Measurements from ENCODE around the gene DPYSL4.
A peak's percentile ranks its signal among the peaks of the same experiment; 100 is the strongest.

Gene DPYSL4

DNA sequence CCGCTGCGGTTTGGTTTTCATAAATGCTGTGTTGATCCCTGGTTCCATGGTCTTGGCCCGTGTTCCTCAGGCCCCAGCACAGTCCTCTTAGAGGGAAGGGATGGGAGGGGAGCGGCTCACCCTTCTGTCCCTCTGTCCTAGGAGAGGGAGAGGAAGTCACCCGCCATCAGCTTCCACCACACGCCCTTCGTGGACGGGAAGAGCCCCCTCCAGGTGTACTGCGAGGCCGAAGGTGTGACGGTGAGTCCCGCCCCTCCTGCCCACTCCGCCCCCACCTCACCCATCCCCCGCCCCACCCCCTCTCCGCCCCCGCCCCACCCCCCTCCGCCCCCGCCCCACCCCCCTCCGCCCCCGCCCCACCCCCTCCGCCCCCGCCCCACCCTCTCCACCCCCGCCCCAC lies 37.5 kb upstream of the DPYSL4 start:
- Histone ChIP-seq H3K4me3 (ENCODE audit: low read depth, low read length) (no peak overlapping the region), H2BK12ac (ENCODE audit: low read length) (no peak overlapping the region), H3K14ac (ENCODE audit: low read length) (no peak overlapping the region), H2AK5ac (ENCODE audit: low read length) (no peak overlapping the region), H3K79me2 (ENCODE audit: control insufficient read depth, insufficient read depth, low read length, poor library complexity) (no peaks in the 10 kb centered on the region), H3K4me2 (ENCODE audit: low read length) (no peak overlapping the region), H2BK120ac (ENCODE audit: insufficient read depth, low read length, poor library complexity) (no peak overlapping the region), H4K12ac (ENCODE audit: low read depth, low read length) (no peak overlapping the region), H4K91ac (ENCODE audit: low read depth, low read length) (no peak overlapping the region), H3K9ac (ENCODE audit: low read length) (no peak overlapping the region), H3K79me1 (ENCODE audit: low read length) (no peaks in the 10 kb centered on the region), H3K27me3 (ENCODE audit: insufficient read depth, low read length) (no peaks in the 10 kb centered on the region), H3K27ac (ENCODE audit: low read depth, low read length) (no peak overlapping the region), H4K8ac (ENCODE audit: low read depth, low read length) (no peak overlapping the region), H3K23ac (ENCODE audit: low read length) (no peak overlapping the region), H3K9me3 (ENCODE audit: insufficient read depth, low read depth, low read length) (peaks cover under 1% of the 10 kb centered on the region), H3K4me1 (ENCODE audit: control insufficient read depth in 1 of 2, insufficient read depth in 2 of 2, low read length in 2 of 2) (no peaks in the 10 kb centered on the region), H3K36me3 (ENCODE audit: control insufficient read depth in 1 of 2, insufficient read depth in 2 of 2, low read length in 2 of 2) (no peaks in the 10 kb centered on the region), H3K18ac (ENCODE audit: low read length) (no peak overlapping the region), H2BK5ac (ENCODE audit: low read depth, low read length, poor library complexity) (no peak overlapping the region), H2AFZ (ENCODE audit: insufficient read depth, low read length, poor library complexity) (no peak overlapping the region), H3K4ac (ENCODE audit: low read depth, low read length) (no peak overlapping the region)
- no CpG with 5 or more reads among the region's 23 CpGs for WGBS (ENCODE audit: extremely low coverage, insufficient coverage, insufficient read length)
- DNase-seq, result no peak

DNA sequence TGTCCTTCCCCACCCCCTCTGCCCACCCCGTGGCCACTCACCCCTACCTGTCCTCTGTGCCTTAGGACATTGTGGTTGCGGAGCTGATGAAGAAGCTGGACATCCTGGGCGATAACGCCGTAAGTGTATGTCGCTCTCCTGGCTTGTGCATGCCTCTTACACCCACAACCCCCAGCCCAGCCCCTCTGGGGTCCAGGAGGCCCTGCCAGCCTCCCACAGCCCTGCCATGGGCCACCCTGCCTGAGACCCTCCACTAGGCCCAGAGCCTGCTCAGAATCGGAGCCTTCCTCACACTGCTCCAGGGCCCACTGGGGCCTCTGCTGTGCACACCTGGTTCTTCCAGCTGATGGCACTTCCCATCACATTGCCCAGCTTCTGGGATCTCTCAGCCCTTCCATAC lies 36.8 kb upstream of the DPYSL4 start:
- H3K79me1 ChIP-seq (ENCODE audit: low read length), result no peaks in the 10 kb centered on the region
- no peaks in the 10 kb centered on the region for H3K36me3 ChIP-seq (ENCODE audit: control insufficient read depth in 1 of 2, insufficient read depth in 2 of 2, low read length in 2 of 2)
- no peak overlapping the region for H3K4ac ChIP-seq (ENCODE audit: low read depth, low read length)
- no peak overlapping the region for H3K18ac ChIP-seq (ENCODE audit: low read length)
- no peak overlapping the region for H4K91ac ChIP-seq (ENCODE audit: low read depth, low read length)
- no CpG with 5 or more reads among the region's 7 CpGs for WGBS (ENCODE audit: extremely low coverage, insufficient coverage, insufficient read length)
- H3K4me1 ChIP-seq (ENCODE audit: control insufficient read depth in 1 of 2, insufficient read depth in 2 of 2, low read length in 2 of 2), result no peaks in the 10 kb centered on the region
- H3K4me3 ChIP-seq (ENCODE audit: low read depth, low read length), result no peak overlapping the region
- no peak overlapping the region for H2BK12ac ChIP-seq (ENCODE audit: low read length)
- peaks cover 5% of the 10 kb centered on the region for H3K9me3 ChIP-seq (ENCODE audit: insufficient read depth, low read depth, low read length)
- H3K4me2 ChIP-seq (ENCODE audit: low read length), result no peak overlapping the region
- no peak overlapping the region for H3K14ac ChIP-seq (ENCODE audit: low read length)
- peak overlapping the region; percentile 27 for H3K9ac ChIP-seq (ENCODE audit: low read length)
- no peak overlapping the region for H2AFZ ChIP-seq (ENCODE audit: insufficient read depth, low read length, poor library complexity)
- no peak overlapping the region for H4K8ac ChIP-seq (ENCODE audit: low read depth, low read length)
- H4K12ac ChIP-seq (ENCODE audit: low read depth, low read length), result no peak overlapping the region
- no peak overlapping the region for H2AK5ac ChIP-seq (ENCODE audit: low read length)
- H2BK120ac ChIP-seq (ENCODE audit: insufficient read depth, low read length, poor library complexity), result no peak overlapping the region
- no peak overlapping the region for H2BK5ac ChIP-seq (ENCODE audit: low read depth, low read length, poor library complexity)
- no peak overlapping the region for H3K23ac ChIP-seq (ENCODE audit: low read length)
- no peaks in the 10 kb centered on the region for H3K79me2 ChIP-seq (ENCODE audit: control insufficient read depth, insufficient read depth, low read length, poor library complexity)
- no peak for DNase-seq
- H3K27me3 ChIP-seq (ENCODE audit: insufficient read depth, low read length), result no peaks in the 10 kb centered on the region
- H3K27ac ChIP-seq (ENCODE audit: low read depth, low read length), result no peak overlapping the region

DNA sequence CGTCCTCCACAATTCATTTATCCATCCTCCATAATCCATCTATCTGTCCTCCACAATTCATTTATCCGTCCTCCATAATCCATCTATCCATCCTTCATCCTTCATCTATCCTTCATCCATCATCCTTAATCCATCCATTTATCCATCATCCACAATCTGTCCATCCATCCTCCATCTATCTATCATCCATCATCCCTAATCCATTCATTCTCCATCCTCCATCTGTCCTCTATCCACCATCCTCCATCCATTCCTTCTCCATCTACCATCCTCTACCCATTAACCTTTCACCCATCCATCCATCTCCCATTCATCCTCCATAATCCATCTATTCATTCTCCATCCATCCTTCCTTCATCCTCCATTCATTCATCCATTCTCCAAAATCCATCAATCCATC lies 36.0 kb upstream of the DPYSL4 start:
- no peak overlapping the region for H3K9ac ChIP-seq (ENCODE audit: low read length)
- no peak overlapping the region for H2BK12ac ChIP-seq (ENCODE audit: low read length)
- 100% methylated on average over 2 of the region's 2 CpGs for WGBS (ENCODE audit: extremely low coverage, insufficient coverage, insufficient read length)
- H3K4me1 ChIP-seq (ENCODE audit: control insufficient read depth in 1 of 2, insufficient read depth in 2 of 2, low read length in 2 of 2), result no peaks in the 10 kb centered on the region
- no peak overlapping the region for H3K4me2 ChIP-seq (ENCODE audit: low read length)
- DNase-seq, result no peak
- no peak overlapping the region for H3K23ac ChIP-seq (ENCODE audit: low read length)
- peaks cover 5% of the 10 kb centered on the region for H3K9me3 ChIP-seq (ENCODE audit: insufficient read depth, low read depth, low read length)
- H2AK5ac ChIP-seq (ENCODE audit: low read length), result no peak overlapping the region
- H3K4ac ChIP-seq (ENCODE audit: low read depth, low read length), result no peak overlapping the region
- no peak overlapping the region for H3K18ac ChIP-seq (ENCODE audit: low read length)
- no peak overlapping the region for H3K14ac ChIP-seq (ENCODE audit: low read length)
- H3K27ac ChIP-seq (ENCODE audit: low read depth, low read length), result no peak overlapping the region
- H4K91ac ChIP-seq (ENCODE audit: low read depth, low read length), result no peak overlapping the region
- H3K27me3 ChIP-seq (ENCODE audit: insufficient read depth, low read length), result no peaks in the 10 kb centered on the region
- H2BK5ac ChIP-seq (ENCODE audit: low read depth, low read length, poor library complexity), result no peak overlapping the region
- H2BK120ac ChIP-seq (ENCODE audit: insufficient read depth, low read length, poor library complexity), result no peak overlapping the region
- H3K79me1 ChIP-seq (ENCODE audit: low read length), result no peaks in the 10 kb centered on the region
- no peaks in the 10 kb centered on the region for H3K36me3 ChIP-seq (ENCODE audit: control insufficient read depth in 1 of 2, insufficient read depth in 2 of 2, low read length in 2 of 2)
- H3K79me2 ChIP-seq (ENCODE audit: control insufficient read depth, insufficient read depth, low read length, poor library complexity), result no peaks in the 10 kb centered on the region
- H3K4me3 ChIP-seq (ENCODE audit: low read depth, low read length), result no peak overlapping the region
- H4K12ac ChIP-seq (ENCODE audit: low read depth, low read length), result no peak overlapping the region
- H2AFZ ChIP-seq (ENCODE audit: insufficient read depth, low read length, poor library complexity), result no peak overlapping the region
- H4K8ac ChIP-seq (ENCODE audit: low read depth, low read length), result no peak overlapping the region

DNA sequence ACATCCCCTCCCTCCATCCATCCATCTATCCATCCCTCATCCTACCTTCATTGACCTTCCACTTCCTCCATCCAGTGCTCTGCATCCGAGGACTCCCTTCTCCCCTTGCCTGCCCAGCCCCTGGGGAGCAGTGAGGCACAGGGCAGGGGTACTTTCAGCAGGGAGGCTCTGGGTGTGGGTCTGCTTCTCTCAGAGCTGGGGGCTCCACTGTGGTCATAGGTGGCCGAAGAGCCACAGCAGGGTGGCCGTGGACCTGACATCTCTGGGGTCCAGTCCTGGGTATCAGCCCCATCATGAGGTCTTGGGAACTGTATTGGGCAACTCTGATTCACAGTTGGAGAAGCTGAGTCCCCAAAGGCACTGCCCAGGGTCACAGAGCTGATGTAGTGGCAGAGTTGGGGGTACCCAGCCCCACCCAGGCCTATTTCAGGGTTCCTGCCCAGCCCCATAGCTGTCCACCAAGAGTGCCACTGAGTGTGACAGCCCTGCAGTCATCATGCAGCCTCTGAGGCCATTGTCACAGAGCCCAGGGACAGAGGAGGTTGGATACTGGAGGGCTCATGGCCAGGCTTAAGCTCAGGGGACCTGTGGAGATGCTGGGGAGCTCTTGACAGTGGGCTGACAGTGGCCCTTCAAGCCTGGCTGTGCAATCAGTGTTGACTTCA lies 35.3 kb upstream of the DPYSL4 start:
- no peak overlapping the region for H3K4ac ChIP-seq (ENCODE audit: low read depth, low read length)
- no peak overlapping the region for H4K91ac ChIP-seq (ENCODE audit: low read depth, low read length)
- no peak overlapping the region for H2AFZ ChIP-seq (ENCODE audit: insufficient read depth, low read length, poor library complexity)
- no peak overlapping the region for H2BK120ac ChIP-seq (ENCODE audit: insufficient read depth, low read length, poor library complexity)
- no CpG with 5 or more reads among the region's 3 CpGs for WGBS (ENCODE audit: extremely low coverage, insufficient coverage, insufficient read length)
- no peaks in the 10 kb centered on the region for H3K27me3 ChIP-seq (ENCODE audit: insufficient read depth, low read length)
- no peak for DNase-seq
- no peaks in the 10 kb centered on the region for H3K4me1 ChIP-seq (ENCODE audit: control insufficient read depth in 1 of 2, insufficient read depth in 2 of 2, low read length in 2 of 2)
- H3K23ac ChIP-seq (ENCODE audit: low read length), result no peak overlapping the region
- H2AK5ac ChIP-seq (ENCODE audit: low read length), result no peak overlapping the region
- no peak overlapping the region for H2BK5ac ChIP-seq (ENCODE audit: low read depth, low read length, poor library complexity)
- no peak overlapping the region for H3K14ac ChIP-seq (ENCODE audit: low read length)
- H3K79me2 ChIP-seq (ENCODE audit: control insufficient read depth, insufficient read depth, low read length, poor library complexity), result no peaks in the 10 kb centered on the region
- no peak overlapping the region for H3K27ac ChIP-seq (ENCODE audit: low read depth, low read length)
- H4K12ac ChIP-seq (ENCODE audit: low read depth, low read length), result no peak overlapping the region
- H3K36me3 ChIP-seq (ENCODE audit: control insufficient read depth in 1 of 2, insufficient read depth in 2 of 2, low read length in 2 of 2), result no peaks in the 10 kb centered on the region
- H2BK12ac ChIP-seq (ENCODE audit: low read length), result no peak overlapping the region
- H3K9me3 ChIP-seq (ENCODE audit: insufficient read depth, low read depth, low read length), result peaks cover 5% of the 10 kb centered on the region
- H3K9ac ChIP-seq (ENCODE audit: low read length), result no peak overlapping the region
- no peak overlapping the region for H3K18ac ChIP-seq (ENCODE audit: low read length)
- no peaks in the 10 kb centered on the region for H3K79me1 ChIP-seq (ENCODE audit: low read length)
- no peak overlapping the region for H3K4me2 ChIP-seq (ENCODE audit: low read length)
- H3K4me3 ChIP-seq (ENCODE audit: low read depth, low read length), result no peak overlapping the region
- H4K8ac ChIP-seq (ENCODE audit: low read depth, low read length), result no peak overlapping the region
